HCT116 (cell line): ENCODE measurements around the gene IL17D. TPM values are rescaled to one million over a fixed set of nuclear protein-coding genes. Genes with fewer than 3 reads are reported as not detected.

ENCODE experiments used
- ATAC-seq: fragments of 200-7000 bp; cut with Tn5 transposase; 2 replicates; pipeline ENCODE4 v1.9.1; 2020; ENCODE audit warnings: mild to moderate bottlenecking, moderate library complexity
- BruUV-seq: library from RNA; stranded (reverse); fragments of 400-500 nt; replicated peaks from 2 replicates; lab custom pipeline; 2021; lab: Mats Ljungman, UMichigan
- CTCF ChIA-PET: fragments of 300-600 bp; sonication (Branson Sonifier 250); formaldehyde crosslinking; loops from one replicate; lab custom pipeline; 2021; ENCODE audit warnings: antibody characterized with exemption; lab: Charles Lee
- POLR2A ChIA-PET: fragments of 300-600, 350-600 bp; sonication (Branson Sonifier 250); formaldehyde crosslinking; loops from one replicate; lab custom pipeline; 2021; ENCODE audit warnings: antibody characterized with exemption; lab: Charles Lee
- RAD21 ChIA-PET, 2 experiments: fragments of 300-600 bp; sonication (Branson Sonifier 250); formaldehyde crosslinking; loops; one replicate each; lab custom pipeline; 2023; ENCODE audit warnings: low total read pairs in 2 of 2; ENCODE audit not compliant: uncharacterized antibody in 2 of 2, unreplicated experiment in 2 of 2, low non-redundant PET in 1 of 2; lab: Charles Lee
- DNase-seq: peaks from one replicate; pipeline ENCODE4 v3.0.0-alpha.2; 2010; ENCODE audit warnings: low read depth, low spot score
- H2AFZ ChIP-seq: fragments of 200-600 bp; shearing (Covaris generic), sonication (generic); 2 replicates; pipeline ENCODE4 v1.6.1; 2017; ENCODE audit warnings: low read depth, mixed run types, mixed read lengths, antibody characterized with exemption, low read length; ENCODE audit not compliant: poor library complexity, severe bottlenecking
- H3K27ac ChIP-seq: 2 replicates; pipeline ENCODE4 v1.5.1; 2012; ENCODE audit warnings: low read depth, low read length
- H3K27me3 ChIP-seq: fragments of 200-600 bp; sonication (generic); 2 replicates; pipeline ENCODE4 v1.6.1; 2016; ENCODE audit warnings: mixed run types, low read length, mixed read lengths; ENCODE audit not compliant: insufficient read depth
- H3K36me3 ChIP-seq, 2 experiments: fragments of 200-500 bp in 1 of 2; fragments of 200-600 bp in 1 of 2; sonication (Bioruptor generic) in 1 of 2; sonication (generic) in 1 of 2; 2 replicates each; pipeline versions ENCODE4 v1.5.1 to v1.6.1; 2014 to 2016; ENCODE audit warnings: low read length in 2 of 2, inconsistent platforms in 1 of 2, mixed read lengths in 1 of 2, mixed run types in 1 of 2; ENCODE audit not compliant: insufficient read depth in 2 of 2, control insufficient read depth in 1 of 2
- H3K4me1 ChIP-seq, 2 experiments: fragments of 200-600 bp in 1 of 2; sonication (generic) in 1 of 2; 2 replicates each; pipeline versions ENCODE4 v1.5.1 to v1.6.1; 2012 to 2017; ENCODE audit warnings: low read length in 2 of 2, inconsistent platforms in 1 of 2, mild to moderate bottlenecking in 1 of 2, mixed read lengths in 1 of 2, mixed run types in 1 of 2, moderate library complexity in 1 of 2; ENCODE audit not compliant: insufficient read depth in 2 of 2, control insufficient read depth in 1 of 2
- H3K4me2 ChIP-seq: fragments of 200-600 bp; sonication (generic); 2 replicates; pipeline ENCODE4 v1.6.1; 2017; ENCODE audit warnings: mixed run types, low read length, mixed read lengths
- H3K4me3 ChIP-seq, 2 experiments: fragments of 200-600 bp in 1 of 2; sonication (generic) in 1 of 2; replicated peaks in 1 of 2; 2 replicates each; pipeline ENCODE4 v1.5.1; 2011 to 2016; ENCODE audit warnings: low read length in 2 of 2, control low read depth in 1 of 2, low read depth in 1 of 2, mild to moderate bottlenecking in 1 of 2, mixed read lengths in 1 of 2, mixed run types in 1 of 2
- H3K79me2 ChIP-seq: fragments of 200-600 bp; sonication (generic); 2 replicates; pipeline ENCODE4 v1.6.1; 2017; ENCODE audit warnings: mild to moderate bottlenecking, mixed run types, low read length, moderate library complexity, mixed read lengths; ENCODE audit not compliant: insufficient read depth
- H3K9ac ChIP-seq: fragments of 200-600 bp; sonication (generic); 2 replicates; pipeline ENCODE4 v1.6.1; 2016; ENCODE audit warnings: low read length, mixed read lengths
- H3K9me2 ChIP-seq: fragments of 200-600 bp; sonication (generic), shearing (Covaris generic); 2 replicates; pipeline ENCODE4 v1.6.1; 2017; ENCODE audit warnings: mixed run types, mild to moderate bottlenecking, moderate library complexity; ENCODE audit not compliant: insufficient read depth
- H3K9me3 ChIP-seq, 2 experiments: fragments of 200-500 bp in 1 of 2; fragments of 200-600 bp in 1 of 2; sonication (Bioruptor generic) in 1 of 2; sonication (generic) in 1 of 2; 2 replicates each; pipeline ENCODE4 v1.6.1; 2014 to 2017; ENCODE audit warnings: low read length in 2 of 2, mixed read lengths in 2 of 2, inconsistent platforms in 1 of 2, low read depth in 1 of 2, mild to moderate bottlenecking in 1 of 2, mixed run types in 1 of 2, moderate library complexity in 1 of 2; ENCODE audit not compliant: control insufficient read depth in 1 of 2, insufficient read depth in 1 of 2
- H4K20me1 ChIP-seq: fragments of 200-600 bp; sonication (generic), shearing (Covaris generic); 2 replicates; pipeline ENCODE4 v1.6.1; 2017; ENCODE audit warnings: mixed run types, mild to moderate bottlenecking, moderate library complexity; ENCODE audit not compliant: insufficient read depth
- CBX3 ChIP-seq: IDR thresholded peaks from 2 replicates; pipeline ENCODE4 v1.6.1; 2012; ENCODE audit warnings: low read depth
- CEBPB ChIP-seq: IDR thresholded peaks from 2 replicates; pipeline ENCODE4 v1.6.1; 2012; ENCODE audit warnings: low read depth
- CTCF ChIP-seq, 3 experiments: fragments of 200-600 bp in 1 of 3; sonication (generic) in 1 of 3; IDR thresholded peaks in 2 of 3; conservative IDR thresholded peaks in 1 of 3; 2 replicates each; pipeline ENCODE4 v1.5.1; 2012 to 2017; ENCODE audit warnings: low read depth in 2 of 3, low read length in 2 of 3, antibody characterized with exemption in 1 of 3, borderline replicate concordance in 1 of 3, control low read depth in 1 of 3, mild to moderate bottlenecking in 1 of 3, mixed read lengths in 1 of 3, mixed run types in 1 of 3, moderate library complexity in 1 of 3; ENCODE audit not compliant: insufficient read depth in 1 of 3
- EZH2 ChIP-seq: fragments of 200-600 bp; sonication (generic); IDR thresholded peaks from 2 replicates; pipeline ENCODE4 v1.6.1; 2017; ENCODE audit warnings: antibody characterized with exemption, mixed run types
- FOSL1 ChIP-seq: IDR thresholded peaks from 2 replicates; pipeline ENCODE4 v1.6.1; 2012; ENCODE audit warnings: low read depth
- POLR2A ChIP-seq: IDR thresholded peaks from 2 replicates; pipeline ENCODE4 v1.7.0; 2011; ENCODE audit warnings: borderline replicate concordance; ENCODE audit not compliant: insufficient read depth, insufficient read length; ENCODE audit errors: extremely low read depth
- RAD21 ChIP-seq: IDR thresholded peaks from 2 replicates; pipeline ENCODE4 v1.6.1; 2012; ENCODE audit warnings: low read depth, mild to moderate bottlenecking
- SIN3A ChIP-seq: IDR thresholded peaks from 2 replicates; pipeline ENCODE4 v1.6.1; 2012; ENCODE audit warnings: low read depth
- SRF ChIP-seq: IDR thresholded peaks from 2 replicates; pipeline ENCODE4 v1.6.1; 2012; ENCODE audit warnings: low read depth
- TCF7L2 ChIP-seq: IDR thresholded peaks from 2 replicates; pipeline ENCODE4 v1.7.0; 2011; ENCODE audit warnings: borderline replicate concordance, inconsistent platforms; ENCODE audit not compliant: insufficient read depth, insufficient read length; ENCODE audit errors: extremely low read depth
- ZBTB33 ChIP-seq: IDR thresholded peaks from 2 replicates; pipeline ENCODE4 v1.6.1; 2011; ENCODE audit warnings: mild to moderate bottlenecking, low read length, moderate library complexity; ENCODE audit not compliant: insufficient replicate concordance; ENCODE audit errors: extremely low read depth
- ZFX ChIP-seq: fragments of 450-650 bp; IDR thresholded peaks from 2 replicates; pipeline ENCODE4 v1.6.1; 2017
- ZNF274 ChIP-seq: fragments of 200-500 bp; sonication (Bioruptor generic); IDR thresholded peaks from 2 replicates; pipeline ENCODE4 v1.6.1; 2014; ENCODE audit warnings: mild to moderate bottlenecking, low read depth, low read length, inconsistent platforms
- intact Hi-C: fragments of 100-400 bp; cut with micrococcal nuclease; formaldehyde crosslinking; loops from 2 replicates; pipeline ENCODE4 v1.10.0; 2022
- total RNA-seq: library from RNA; stranded (reverse); gene quantifications from one replicate; pipeline ENCODE4 v1.2.1, GENCODE V29; 2021; ENCODE audit not compliant: unreplicated experiment

The IL17D gene
- total RNA-seq, 1 experiment from 2014 or later, result 0.25 TPM

GRCh38 chr13:20754009-20754408 lies 50.5 kb downstream of the IL17D start:
- POLR2A ChIA-PET, result no interaction called here
- CTCF ChIA-PET, result no interaction called here
- H2AFZ ChIP-seq, result no peak overlapping the region
- no peak overlapping the region for H3K4me3 ChIP-seq
- H3K36me3 ChIP-seq, result 0 out of 4 replicates have a peak, but pooled peaks cover 0 to 3% of the 10 kb centered on the region in 2 experiments
- no peak overlapping the region for H3K9ac ChIP-seq
- peaks cover 23 to 46% of the 10 kb centered on the region in 2 experiments for H3K9me3 ChIP-seq
- DNase-seq, result no peak
- intact Hi-C loops, result no loop called here
- ATAC-seq, result no peak
- H3K27ac ChIP-seq, result no peak overlapping the region
- BruUV-seq, result no TSS peak
- no peaks in the 10 kb centered on the region for H3K27me3 ChIP-seq
- H3K9me2 ChIP-seq, result no peaks in the 10 kb centered on the region
- RAD21 ChIA-PET, result no interaction called here
- no peaks in the 10 kb centered on the region for H3K4me1 ChIP-seq
- H3K79me2 ChIP-seq, result no peaks in the 10 kb centered on the region
- TF ChIP-seq CTCF (IDR thresholded peaks at IDR 0.05 in 2 of 3, conservative IDR thresholded peaks at IDR 0.05 in 1 of 3; ENCODE audit: borderline replicate concordance in 1 of 3, insufficient read depth in 1 of 3, low read depth in 2 of 3, low read length in 2 of 3), result no peak
- TF ChIP-seq FOSL1, result no peak
- no peak for TF ChIP-seq RAD21
- TF ChIP-seq CBX3, result no peak
- no peak for TF ChIP-seq POLR2A
- no peak for TF ChIP-seq ZFX
- TF ChIP-seq CEBPB, result no peak
- no peak for TF ChIP-seq ZNF274
- TF ChIP-seq SRF, result no peak
- TF ChIP-seq EZH2, result no peak
- TF ChIP-seq SIN3A, result no peak
- no peak for TF ChIP-seq ZBTB33
- no peak for TF ChIP-seq TCF7L2
- H4K20me1 ChIP-seq, result no peaks in the 10 kb centered on the region
- no peak overlapping the region for H3K4me2 ChIP-seq
